Tibial artery (tissue), 4 donors: ENCODE data around the gene VSIG8.

ENCODE experiments used
- DNase-seq, 2 donors: peaks; one replicate each; pipeline ENCODE4 v3.0.0-alpha.2; 2019
- H3K27ac ChIP-seq, 2 donors: fragments of 200-600 bp; sonication (generic) in 1 of 2; 1 replicate in 1 of 2; 2 replicates in 1 of 2; pipeline ENCODE4 v1.5.1; 2018 to 2019; ENCODE audit warnings: mild to moderate bottlenecking in 1 of 2
- H3K27me3 ChIP-seq, 2 donors: fragments of 200-600 bp; sonication (generic) in 1 of 2; one replicate each; pipeline versions ENCODE4 v1.5.1 to v1.6.0; 2016 to 2019
- H3K36me3 ChIP-seq, 3 donors: fragments of 200-600 bp; sonication (generic) in 2 of 3; one replicate each; pipeline ENCODE4 v1.5.1; 2016 to 2019; ENCODE audit warnings: mild to moderate bottlenecking in 2 of 3
- H3K4me1 ChIP-seq, 4 donors: fragments of 200-600 bp; sonication (generic) in 2 of 4; 1 replicate in 3 of 4; 2 replicates in 1 of 4; pipeline ENCODE4 v1.5.1; 2016 to 2019
- H3K4me3 ChIP-seq, 2 donors: fragments of 200-600 bp; sonication (generic) in 1 of 2; 1 replicate in 1 of 2; 2 replicates in 1 of 2; pipeline ENCODE4 v1.5.1; 2018 to 2019; ENCODE audit warnings: mild to moderate bottlenecking in 2 of 2
- H3K9me3 ChIP-seq, 3 donors: fragments of 200-600 bp; sonication (generic) in 1 of 3; one replicate each; pipeline ENCODE4 v1.5.1; 2016 to 2019
- CTCF ChIP-seq, 2 experiments: fragments of 200-600 bp in 1 of 2; fragments of 450-650 bp in 1 of 2; IDR thresholded peaks; one replicate each; pipeline ENCODE4 v1.5.1; 2017 to 2019; ENCODE audit warnings: antibody characterized with exemption in 2 of 2, mild to moderate bottlenecking in 1 of 2, moderate library complexity in 1 of 2
- intact Hi-C: fragments of 100-400 bp; cut with DNase I; formaldehyde crosslinking; loops from one replicate; pipeline ENCODE4 v1.15.0; 2023; ENCODE audit warnings: low total_unique reads

Gene VSIG8

GRCh38 chr1:159851407-159851806 is 11.1 kb downstream of the VSIG8 start:
- Histone ChIP-seq H3K4me3 (no peak overlapping the region), H3K27ac (no peak overlapping the region), H3K27me3 (no peaks in the 10 kb centered on the region), H3K36me3 (no peaks in the 10 kb centered on the region), H3K9me3 (no peaks in the 10 kb centered on the region), H3K4me1 (peaks cover 0 to 19% (median 11%) of the 10 kb centered on the region in 4 donors)
- no peak for DNase-seq
- TF ChIP-seq CTCF (IDR thresholded peaks at IDR 0.05): no peak
- intact Hi-C loops: loop anchor here (10.0 kb wide), 1 partner anchor 73 kb away; the partner anchor contains the start of gene TAGLN2

- no peaks in the 10 kb centered on the region for H3K9me3 ChIP-seq
- no peak overlapping the region for H3K27ac ChIP-seq
- H3K36me3 ChIP-seq: no peaks in the 10 kb centered on the region
- peaks cover 0 to 10% (median 5%) of the 10 kb centered on the region in 4 donors for H3K4me1 ChIP-seq
- intact Hi-C loops: loop anchor here (10.0 kb wide), 1 partner anchor 75 kb away; the partner anchor contains the start of gene TAGLN2
- TF ChIP-seq CTCF (IDR thresholded peaks at IDR 0.05): no peak
- no peak for DNase-seq
- H3K27me3 ChIP-seq: no peaks in the 10 kb centered on the region
- no peak overlapping the region for H3K4me3 ChIP-seq
Observed at GRCh38 chr1:159849626-159850366, 12.7 kb downstream of the VSIG8 start.

- TF ChIP-seq CTCF (IDR thresholded peaks at IDR 0.05): no peak
- Histone ChIP-seq H3K27ac (no peak overlapping the region), H3K4me3 (no peak overlapping the region), H3K27me3 (no peaks in the 10 kb centered on the region), H3K36me3 (no peaks in the 10 kb centered on the region), H3K4me1 (peaks cover 0 to 3% (median under 1%) of the 10 kb centered on the region in 4 donors), H3K9me3 (no peaks in the 10 kb centered on the region)
- DNase-seq: no peak
- intact Hi-C loops: no loop called here
Observed at GRCh38 chr1:159848326-159848725, 14.1 kb downstream of the VSIG8 start.

- no peaks in the 10 kb centered on the region for H3K4me1 ChIP-seq
- no peak overlapping the region for H3K27ac ChIP-seq
- DNase-seq: no peak
- no peak for TF ChIP-seq CTCF (IDR thresholded peaks at IDR 0.05)
- no peaks in the 10 kb centered on the region for H3K27me3 ChIP-seq
- intact Hi-C loops: no loop called here
- H3K9me3 ChIP-seq: no peaks in the 10 kb centered on the region
- H3K36me3 ChIP-seq: no peaks in the 10 kb centered on the region
- no peak overlapping the region for H3K4me3 ChIP-seq
Observed at GRCh38 chr1:159847231-159847630, 15.2 kb downstream of the VSIG8 start.

GRCh38 chr1:159845751-159846629 is 16.5 kb downstream of the VSIG8 start:
- no peak overlapping the region for H3K4me3 ChIP-seq
- no peak for DNase-seq
- intact Hi-C loops: no loop called here
- no peaks in the 10 kb centered on the region for H3K9me3 ChIP-seq
- H3K36me3 ChIP-seq: peaks cover 0 to 2% (median 2%) of the 10 kb centered on the region in 3 donors
- H3K27ac ChIP-seq: no peak overlapping the region
- no peaks in the 10 kb centered on the region for H3K27me3 ChIP-seq
- no peaks in the 10 kb centered on the region for H3K4me1 ChIP-seq
- TF ChIP-seq CTCF (IDR thresholded peaks at IDR 0.05): no peak
